ENCODE data around the gene BCAN.

DNA sequence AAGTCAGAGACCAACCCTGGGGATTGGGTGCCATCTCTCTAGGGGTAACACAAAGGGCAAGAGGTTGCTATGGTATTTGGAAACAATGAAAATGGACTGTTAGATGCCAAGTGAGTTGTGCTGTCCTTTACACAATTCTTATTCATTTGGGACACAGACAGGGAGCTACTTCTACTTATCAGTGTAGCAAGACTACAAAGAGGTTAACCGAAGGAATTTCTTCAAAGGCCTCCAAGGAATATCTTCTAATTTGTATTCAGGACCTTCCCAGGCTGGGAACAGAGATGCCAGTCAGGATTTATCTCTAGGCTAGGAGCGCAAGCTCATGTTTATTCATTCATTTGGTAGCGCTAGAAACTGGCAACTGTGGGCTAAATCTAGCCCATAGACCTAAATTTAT is 47.7 kb upstream of the BCAN start:
- no peak for TF ChIP-seq POLR2A (IDR thresholded peaks at IDR 0.05)
- TF ChIP-seq, protein P1, sequence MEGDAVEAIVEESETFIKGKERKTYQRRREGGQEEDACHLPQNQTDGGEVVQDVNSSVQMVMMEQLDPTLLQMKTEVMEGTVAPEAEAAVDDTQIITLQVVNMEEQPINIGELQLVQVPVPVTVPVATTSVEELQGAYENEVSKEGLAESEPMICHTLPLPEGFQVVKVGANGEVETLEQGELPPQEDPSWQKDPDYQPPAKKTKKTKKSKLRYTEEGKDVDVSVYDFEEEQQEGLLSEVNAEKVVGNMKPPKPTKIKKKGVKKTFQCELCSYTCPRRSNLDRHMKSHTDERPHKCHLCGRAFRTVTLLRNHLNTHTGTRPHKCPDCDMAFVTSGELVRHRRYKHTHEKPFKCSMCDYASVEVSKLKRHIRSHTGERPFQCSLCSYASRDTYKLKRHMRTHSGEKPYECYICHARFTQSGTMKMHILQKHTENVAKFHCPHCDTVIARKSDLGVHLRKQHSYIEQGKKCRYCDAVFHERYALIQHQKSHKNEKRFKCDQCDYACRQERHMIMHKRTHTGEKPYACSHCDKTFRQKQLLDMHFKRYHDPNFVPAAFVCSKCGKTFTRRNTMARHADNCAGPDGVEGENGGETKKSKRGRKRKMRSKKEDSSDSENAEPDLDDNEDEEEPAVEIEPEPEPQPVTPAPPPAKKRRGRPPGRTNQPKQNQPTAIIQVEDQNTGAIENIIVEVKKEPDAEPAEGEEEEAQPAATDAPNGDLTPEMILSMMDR (IDR thresholded peaks at IDR 0.05): no peak
- no peak for TF ChIP-seq EP300 (IDR thresholded peaks at IDR 0.05)
